CD4-positive, alpha-beta T cell (primary cell): Measurements from ENCODE around the gene TMEM42. TPM values are rescaled to one million over a fixed set of nuclear protein-coding genes. Genes with fewer than 3 reads are reported as not detected.

Source experiments
- ATAC-seq: fragments of 200-7000 bp; cut with Tn5 transposase; one replicate; pipeline ENCODE4 v1.10.0; 2022; ENCODE audit warnings: mild to moderate bottlenecking; ENCODE audit not compliant: poor library complexity
- CTCF ChIA-PET: fragments of 350-600 bp; sonication (Branson Sonifier 250); formaldehyde crosslinking; loops from one replicate; lab custom pipeline; 2021; ENCODE audit warnings: antibody characterized with exemption, inconsistent platforms; lab: Charles Lee
- POLR2A ChIA-PET: fragments of 350-600 bp; sonication (Branson Sonifier 250); formaldehyde crosslinking; loops from one replicate; lab custom pipeline; 2021; ENCODE audit warnings: antibody characterized with exemption, inconsistent platforms; lab: Charles Lee
- DNase-seq, 14 experiments: peaks; one replicate each; pipeline ENCODE4 v3.0.0-alpha.2; 2013 to 2020; ENCODE audit warnings: mixed read lengths in 2 of 14
- H3K27ac ChIP-seq, 2 donors: one replicate each; pipeline versions ENCODE4 v1.5.1 to v1.7.0; 2013; ENCODE audit warnings: low read length in 2 of 2, low read depth in 1 of 2, mild to moderate bottlenecking in 1 of 2
- H3K27me3 ChIP-seq, 2 experiments: 1 replicate in 1 of 2; 2 replicates in 1 of 2; pipeline versions ENCODE4 v1.6.1 to v1.7.0; 2013; ENCODE audit warnings: low read length in 2 of 2, control low read depth in 1 of 2, mild to moderate bottlenecking in 1 of 2, moderate library complexity in 1 of 2; ENCODE audit not compliant: insufficient read depth in 2 of 2, control insufficient read depth in 1 of 2
- H3K36me3 ChIP-seq: one replicate; pipeline ENCODE4 v1.6.1; 2013; ENCODE audit warnings: low read length, control low read depth; ENCODE audit not compliant: insufficient read depth
- H3K4me1 ChIP-seq: one replicate; pipeline ENCODE4 v1.6.1; 2013; ENCODE audit warnings: low read length, control low read depth; ENCODE audit not compliant: insufficient read depth
- H3K4me3 ChIP-seq: one replicate; pipeline ENCODE4 v1.5.1; 2013; ENCODE audit warnings: mild to moderate bottlenecking, low read length, moderate library complexity
- H3K9me3 ChIP-seq, 2 experiments: 1 replicate in 1 of 2; 2 replicates in 1 of 2; pipeline versions ENCODE4 v1.6.1 to v1.7.0; 2013; ENCODE audit warnings: low read length in 2 of 2, mild to moderate bottlenecking in 2 of 2, control low read depth in 1 of 2, moderate library complexity in 1 of 2; ENCODE audit not compliant: control insufficient read depth in 1 of 2, insufficient read depth in 1 of 2
- H3K27ac Mint-ChIP-seq: one replicate; pipeline ENCODE4 v1.8.0; 2020; ENCODE audit warnings: mixed read lengths
- H3K27me3 Mint-ChIP-seq: one replicate; pipeline ENCODE4 v1.8.0; 2021; ENCODE audit warnings: mixed read lengths
- H3K36me3 Mint-ChIP-seq: one replicate; pipeline ENCODE4 v1.8.0; 2021; ENCODE audit warnings: low read depth, mixed read lengths
- H3K4me1 Mint-ChIP-seq: one replicate; pipeline ENCODE4 v1.8.0; 2021; ENCODE audit warnings: low read depth, mixed read lengths
- H3K4me3 Mint-ChIP-seq: one replicate; pipeline ENCODE4 v1.8.0; 2020; ENCODE audit warnings: mild to moderate bottlenecking, mixed read lengths
- H3K9me3 Mint-ChIP-seq: one replicate; pipeline ENCODE4 v1.8.0; 2020; ENCODE audit warnings: mixed read lengths
- intact Hi-C, 2 experiments: fragments of 100-400 bp; cut with DNase I in 1 of 2; cut with micrococcal nuclease in 1 of 2; formaldehyde crosslinking; loops; one replicate each; pipeline versions ENCODE4 v1.15.1 to v1.9.0; 2023 to 2025; cut with DNase I, micrococcal nuclease
- total RNA-seq, 174 experiments: library from RNA in 2 of 174; stranded (reverse) in 2 of 174; gene quantifications; one replicate each; pipeline ENCODE4 v1.2.3 and lab custom pipeline; 2021 to 2026
- TF ChIP-seq, protein P1 (sequence below): fragments of 200-600 bp; IDR thresholded peaks from one replicate; pipeline ENCODE4 v1.8.0; 2022; ENCODE audit warnings: antibody characterized with exemption, mild to moderate bottlenecking

Gene TMEM42
- total RNA-seq, 2 experiments from 2014 or later, result 6.8 to 8.0 TPM

DNA sequence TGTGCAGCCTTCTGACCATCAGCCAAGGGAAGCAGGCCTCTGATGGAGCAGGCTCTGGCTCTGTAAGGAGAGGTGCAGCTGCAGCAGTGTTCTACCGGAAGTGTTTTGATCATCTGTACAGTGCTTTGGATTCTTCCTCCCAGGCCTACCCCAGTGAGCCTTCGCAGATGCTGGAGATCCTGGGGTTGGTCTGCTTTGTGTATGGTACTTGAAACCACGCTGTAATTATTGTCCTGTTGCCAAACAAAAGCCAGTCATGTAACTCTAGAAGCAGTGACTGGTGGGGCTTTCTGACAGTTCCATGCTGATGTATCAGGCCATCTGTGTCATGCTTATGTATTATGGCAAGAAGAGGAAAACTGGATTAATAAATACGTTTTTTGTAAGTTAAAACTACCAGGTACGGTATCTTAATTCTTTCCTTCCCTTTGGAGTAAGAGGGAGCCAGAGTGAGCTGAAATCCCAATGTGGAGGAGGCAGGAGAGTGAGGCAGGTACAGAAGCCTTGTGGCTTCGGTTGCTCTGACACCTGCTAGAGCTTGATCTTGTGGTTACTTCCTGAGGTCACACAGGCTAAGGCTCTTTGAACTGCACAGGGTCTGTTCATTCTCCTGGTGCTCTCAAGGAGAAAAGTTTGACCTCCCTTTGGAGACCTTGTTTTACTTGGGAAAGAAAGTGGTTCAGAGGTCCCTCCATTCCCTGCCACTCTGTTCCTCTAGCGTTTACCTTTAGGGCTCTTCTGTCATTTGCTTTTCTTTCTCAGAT lies 3.7 kb downstream of the TMEM42 start:
- TF ChIP-seq, protein P1, sequence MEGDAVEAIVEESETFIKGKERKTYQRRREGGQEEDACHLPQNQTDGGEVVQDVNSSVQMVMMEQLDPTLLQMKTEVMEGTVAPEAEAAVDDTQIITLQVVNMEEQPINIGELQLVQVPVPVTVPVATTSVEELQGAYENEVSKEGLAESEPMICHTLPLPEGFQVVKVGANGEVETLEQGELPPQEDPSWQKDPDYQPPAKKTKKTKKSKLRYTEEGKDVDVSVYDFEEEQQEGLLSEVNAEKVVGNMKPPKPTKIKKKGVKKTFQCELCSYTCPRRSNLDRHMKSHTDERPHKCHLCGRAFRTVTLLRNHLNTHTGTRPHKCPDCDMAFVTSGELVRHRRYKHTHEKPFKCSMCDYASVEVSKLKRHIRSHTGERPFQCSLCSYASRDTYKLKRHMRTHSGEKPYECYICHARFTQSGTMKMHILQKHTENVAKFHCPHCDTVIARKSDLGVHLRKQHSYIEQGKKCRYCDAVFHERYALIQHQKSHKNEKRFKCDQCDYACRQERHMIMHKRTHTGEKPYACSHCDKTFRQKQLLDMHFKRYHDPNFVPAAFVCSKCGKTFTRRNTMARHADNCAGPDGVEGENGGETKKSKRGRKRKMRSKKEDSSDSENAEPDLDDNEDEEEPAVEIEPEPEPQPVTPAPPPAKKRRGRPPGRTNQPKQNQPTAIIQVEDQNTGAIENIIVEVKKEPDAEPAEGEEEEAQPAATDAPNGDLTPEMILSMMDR, result no peak
- Histone ChIP-seq H3K9me3 (no peaks in the 10 kb centered on the region), H3K27me3 (no peaks in the 10 kb centered on the region), H3K27ac (peak overlapping the region in 1 of 2 donors; percentile 4), H3K4me3 (no peak overlapping the region), H3K36me3 (no peaks in the 10 kb centered on the region), H3K4me1 (peaks cover 50% of the 10 kb centered on the region)
- DNase-seq, result peak in 5 of 14 experiments; percentile 7 to 56 (median 37)
- ChIA-PET POLR2A (interaction anchor here (0.8 kb wide), 1 partner anchor 542 kb away, joined by 3 read pairs; no protein-coding TSS in a partner anchor), CTCF (no interaction called here)
- Mint-ChIP-seq H3K4me3 (peak overlapping the region; percentile 72), H3K4me1 (peaks cover 52% of the 10 kb centered on the region), H3K27ac (peak overlapping the region; percentile 89), H3K27me3 (no peaks in the 10 kb centered on the region), H3K36me3 (peaks cover 4% of the 10 kb centered on the region), H3K9me3 (peaks cover 3% of the 10 kb centered on the region)
- ATAC-seq, result peak; percentile 13
- intact Hi-C loops, result no loop called here

DNA sequence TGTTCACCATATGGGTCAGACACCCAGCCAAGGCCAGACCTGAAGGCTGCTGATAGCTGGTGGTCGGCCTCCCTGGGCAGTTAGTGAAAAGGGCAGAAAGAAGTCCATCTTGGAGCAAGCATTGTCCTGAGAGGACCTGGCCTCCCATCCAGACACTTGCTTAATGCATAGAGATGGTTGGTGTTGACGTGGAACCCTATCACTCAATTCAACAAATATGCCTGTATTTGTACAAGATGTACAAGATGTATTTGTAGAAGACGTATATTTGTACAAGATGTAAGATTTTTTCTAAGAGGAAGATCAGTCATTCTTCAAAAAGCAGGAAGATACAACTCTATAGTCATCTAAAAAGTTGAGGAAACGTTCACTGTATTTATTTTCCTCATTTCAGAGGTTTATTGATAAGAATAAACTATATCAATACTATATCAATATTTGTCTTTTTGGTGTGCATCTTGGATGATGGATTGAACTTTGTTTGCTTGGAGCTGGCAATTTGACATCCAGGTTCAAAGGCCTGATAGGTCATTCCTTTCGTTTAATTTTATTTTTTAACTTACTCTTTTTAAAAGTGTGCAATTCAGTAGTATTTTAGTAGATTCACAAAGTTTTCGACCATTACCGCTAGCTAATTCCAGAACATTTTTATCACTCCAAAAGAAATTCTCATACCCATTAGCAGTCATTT lies 5.9 kb downstream of the TMEM42 start:
- ATAC-seq (no peak), DNase-seq (no peak)
- Histone ChIP-seq H3K36me3 (no peaks in the 10 kb centered on the region), H3K27ac (no peak overlapping the region), H3K4me1 (peaks cover 38% of the 10 kb centered on the region), H3K27me3 (no peaks in the 10 kb centered on the region), H3K4me3 (no peak overlapping the region), H3K9me3 (no peaks in the 10 kb centered on the region)
- ChIA-PET POLR2A (interaction anchor here (0.6 to 1.5 kb wide), 2 partner anchors 357 to 529 kb away, joined by 3 read pairs; no protein-coding TSS in a partner anchor), CTCF (no interaction called here)
- Mint-ChIP-seq H3K4me3 (no peak overlapping the region), H3K4me1 (peaks cover 43% of the 10 kb centered on the region), H3K9me3 (peaks cover 3% of the 10 kb centered on the region), H3K27me3 (no peaks in the 10 kb centered on the region), H3K36me3 (peaks cover 4% of the 10 kb centered on the region), H3K27ac (peak overlapping the region; percentile 5)
- TF ChIP-seq, protein P1, result no peak
- intact Hi-C loops, result no loop called here

DNA sequence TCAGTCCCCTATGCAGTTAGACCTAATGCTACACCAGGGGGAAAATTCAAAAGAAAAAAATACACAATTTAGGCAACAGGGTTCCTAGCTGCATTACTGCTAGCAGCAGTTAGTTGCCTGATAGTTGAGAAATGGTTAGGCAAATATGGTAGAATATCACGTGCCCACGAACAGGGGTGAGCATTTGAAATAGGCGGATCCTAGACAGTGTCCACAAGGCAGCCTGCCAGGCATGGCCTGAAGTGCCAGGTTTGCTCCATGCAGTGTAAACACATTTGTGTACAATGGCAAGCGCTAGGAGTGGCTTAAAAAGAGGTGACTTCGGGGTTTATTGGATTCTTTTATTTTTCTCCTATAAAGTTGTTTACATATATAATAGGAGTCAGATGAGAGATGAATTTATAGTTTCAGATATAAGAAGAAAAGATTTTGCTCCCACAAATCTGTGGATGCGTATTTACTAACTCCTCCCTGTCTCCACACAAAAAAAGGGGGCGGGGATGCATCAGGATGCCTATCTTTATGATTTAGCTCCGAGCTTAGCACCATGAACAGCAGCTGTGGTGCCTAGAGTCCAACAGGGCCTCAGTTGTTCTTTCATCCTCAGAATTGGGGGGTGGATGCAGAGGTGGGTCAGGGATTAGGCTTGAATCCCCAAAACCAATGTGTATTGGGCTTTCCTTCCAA lies 8.8 kb downstream of the TMEM42 start:
- H3K36me3 Mint-ChIP-seq, result no peaks in the 10 kb centered on the region
- ChIA-PET POLR2A (no interaction called here), CTCF (no interaction called here)
- H3K4me1 Mint-ChIP-seq, result peaks cover 14% of the 10 kb centered on the region
- H3K27ac Mint-ChIP-seq, result no peak overlapping the region
- Histone ChIP-seq H3K27me3 (no peaks in the 10 kb centered on the region), H3K36me3 (no peaks in the 10 kb centered on the region), H3K4me3 (no peak overlapping the region), H3K9me3 (no peaks in the 10 kb centered on the region), H3K4me1 (peaks cover 20% of the 10 kb centered on the region), H3K27ac (no peak overlapping the region)
- peaks cover 3% of the 10 kb centered on the region for H3K9me3 Mint-ChIP-seq
- intact Hi-C loops, result no loop called here
- TF ChIP-seq, protein P1, result no peak
- H3K27me3 Mint-ChIP-seq, result no peaks in the 10 kb centered on the region
- no peak for DNase-seq
- ATAC-seq, result no peak
- no peak overlapping the region for H3K4me3 Mint-ChIP-seq
